ENCODE measurements around the gene POLDIP2.

The POLDIP2 gene

DNA sequence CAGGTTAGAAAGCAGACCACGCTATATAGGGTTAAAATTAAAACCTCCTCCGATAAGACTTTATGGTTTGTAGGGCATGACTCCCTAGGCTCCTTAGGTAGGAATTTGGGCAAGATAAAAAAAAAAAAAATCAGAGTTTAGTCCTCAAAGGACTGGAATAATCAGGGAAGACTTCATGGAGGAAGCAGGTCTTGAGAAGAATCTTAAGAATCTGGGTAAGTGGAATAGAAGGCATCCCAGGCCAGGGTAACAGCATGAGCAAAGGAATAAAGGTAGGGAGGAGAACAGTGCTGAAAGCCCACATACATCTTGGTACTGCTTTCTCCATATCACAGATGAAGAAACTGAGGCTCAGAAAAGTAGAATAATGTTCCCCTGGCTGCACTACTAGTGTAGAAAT lies 33.2 kb upstream of the POLDIP2 start:
- DNase-seq (ENCODE audit: low read depth in 1 of 2, low spot score in 1 of 2) = no peak

DNA sequence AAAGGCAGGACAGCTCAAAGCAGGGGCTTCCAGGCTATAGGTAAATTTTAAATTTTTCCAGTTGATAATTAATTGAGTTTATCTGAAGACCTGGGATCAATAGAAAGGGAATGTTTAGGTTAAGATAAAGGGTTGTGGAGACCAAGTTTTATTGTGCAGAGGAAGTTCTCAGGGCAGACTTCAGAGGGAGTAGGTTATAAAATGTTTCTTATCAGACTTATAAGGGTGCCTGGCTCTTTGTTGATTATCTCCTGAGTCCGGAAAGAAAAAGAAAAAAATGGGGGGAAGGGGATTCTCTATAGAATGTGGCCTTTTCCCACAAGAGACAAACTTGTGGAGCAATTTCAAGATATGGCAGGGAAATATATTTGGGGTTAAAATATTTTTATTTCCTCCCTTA lies 32.8 kb upstream of the POLDIP2 start:
- no peak for DNase-seq (ENCODE audit: low read depth in 1 of 2, low spot score in 1 of 2)

DNA sequence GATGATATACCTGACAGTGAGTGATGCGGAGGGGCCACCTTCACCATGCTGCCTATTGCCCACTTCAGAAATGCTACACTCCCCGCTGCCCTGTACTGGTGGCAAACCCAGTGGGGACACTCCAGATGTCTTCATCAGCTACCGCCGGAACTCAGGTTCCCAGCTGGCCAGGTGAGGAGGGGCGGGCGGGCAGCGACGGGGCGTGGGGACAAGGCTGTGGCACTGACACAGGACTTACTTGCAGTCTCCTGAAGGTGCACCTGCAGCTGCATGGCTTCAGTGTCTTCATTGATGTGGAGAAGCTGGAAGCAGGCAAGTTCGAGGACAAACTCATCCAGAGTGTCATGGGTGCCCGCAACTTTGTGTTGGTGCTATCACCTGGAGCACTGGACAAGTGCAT lies 30.8 kb upstream of the POLDIP2 start:
- no peak for DNase-seq (ENCODE audit: low read depth in 1 of 2, low spot score in 1 of 2)

GRCh38 chr17:28386391-28386790 lies 29.1 kb upstream of the POLDIP2 start:
- no peak for DNase-seq (ENCODE audit: low read depth in 1 of 2, low spot score in 1 of 2)

GRCh38 chr17:28385406-28385805 lies 28.1 kb upstream of the POLDIP2 start:
- no peak for DNase-seq (ENCODE audit: low read depth in 1 of 2, low spot score in 1 of 2)

GRCh38 chr17:28385037-28385400 lies 27.7 kb upstream of the POLDIP2 start:
- no peak for DNase-seq (ENCODE audit: low read depth in 1 of 2, low spot score in 1 of 2)

- peak in 1 of 2 donors; percentile 44 for DNase-seq (ENCODE audit: low read depth in 1 of 2, low spot score in 1 of 2)
Measured at GRCh38 chr17:28384281-28385036, 27.1 kb upstream of the POLDIP2 start.

DNA sequence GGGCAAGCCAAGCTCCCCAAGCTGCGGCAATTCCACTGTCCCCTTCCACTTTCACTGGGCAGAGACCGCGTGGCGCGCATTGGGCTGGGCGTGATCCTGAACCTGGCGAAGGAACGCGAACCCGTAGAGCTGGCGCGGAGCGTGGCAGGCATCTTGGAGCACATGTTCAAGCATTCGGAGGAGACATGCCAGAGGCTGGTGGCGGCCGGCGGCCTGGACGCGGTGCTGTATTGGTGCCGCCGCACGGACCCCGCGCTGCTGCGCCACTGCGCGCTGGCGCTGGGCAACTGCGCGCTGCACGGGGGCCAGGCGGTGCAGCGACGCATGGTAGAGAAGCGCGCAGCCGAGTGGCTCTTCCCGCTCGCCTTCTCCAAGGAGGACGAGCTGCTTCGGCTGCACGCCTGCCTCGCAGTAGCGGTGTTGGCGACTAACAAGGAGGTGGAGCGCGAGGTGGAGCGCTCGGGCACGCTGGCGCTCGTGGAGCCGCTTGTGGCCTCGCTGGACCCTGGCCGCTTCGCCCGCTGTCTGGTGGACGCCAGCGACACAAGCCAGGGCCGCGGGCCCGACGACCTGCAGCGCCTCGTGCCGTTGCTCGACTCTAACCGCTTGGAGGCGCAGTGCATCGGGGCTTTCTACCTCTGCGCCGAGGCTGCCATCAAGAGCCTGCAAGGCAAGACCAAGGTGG lies 24.0 kb upstream of the POLDIP2 start:
- no peak for DNase-seq (ENCODE audit: low read depth in 1 of 2, low spot score in 1 of 2)

- no peak for DNase-seq (ENCODE audit: low read depth in 1 of 2, low spot score in 1 of 2)
Measured at GRCh38 chr17:28379814-28380801, 22.8 kb upstream of the POLDIP2 start.

GRCh38 chr17:28372945-28373274 lies 15.6 kb upstream of the POLDIP2 start:
- no peak for DNase-seq (ENCODE audit: low read depth in 1 of 2, low spot score in 1 of 2)

GRCh38 chr17:28372203-28372944 lies 15.0 kb upstream of the POLDIP2 start:
- DNase-seq (ENCODE audit: low read depth in 1 of 2, low spot score in 1 of 2) = no peak

GRCh38 chr17:28371245-28372202 lies 14.2 kb upstream of the POLDIP2 start, which contains the start of gene SARM1:
Gene SARM1 (plus strand): TSS chr17:28371694. CDS start chr17:28372033, 339 bp downstream.
- peak; percentile 58 to 73 for DNase-seq (ENCODE audit: low read depth in 1 of 2, low spot score in 1 of 2)

DNA sequence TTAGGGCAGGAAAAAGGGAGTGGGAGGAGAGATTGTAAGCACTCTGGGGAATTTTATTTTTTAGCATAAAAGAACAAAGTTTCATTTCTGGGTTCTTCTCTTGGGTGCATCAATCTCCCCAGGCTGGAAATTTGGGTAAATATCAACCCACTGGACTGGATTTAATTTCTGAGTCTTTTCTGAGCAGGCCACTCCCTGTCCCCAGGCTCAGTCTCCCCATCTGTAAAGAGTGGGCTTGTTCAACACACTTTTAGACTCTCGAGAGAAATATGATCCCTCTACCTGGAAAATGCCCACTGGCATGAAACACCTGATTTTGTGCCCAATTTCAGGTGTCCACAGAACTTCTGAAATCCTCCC lies 13.4 kb upstream of the POLDIP2 start:
- no peak for DNase-seq (ENCODE audit: low read depth in 1 of 2, low spot score in 1 of 2)

- DNase-seq (ENCODE audit: low read depth in 1 of 2, low spot score in 1 of 2) = no peak
Measured at GRCh38 chr17:28370035-28370743, 12.9 kb upstream of the POLDIP2 start, which contains the start of gene VTN. Gene VTN (minus strand): TSS chr17:28370307. CDS start chr17:28370203, 104 bp downstream.

DNA sequence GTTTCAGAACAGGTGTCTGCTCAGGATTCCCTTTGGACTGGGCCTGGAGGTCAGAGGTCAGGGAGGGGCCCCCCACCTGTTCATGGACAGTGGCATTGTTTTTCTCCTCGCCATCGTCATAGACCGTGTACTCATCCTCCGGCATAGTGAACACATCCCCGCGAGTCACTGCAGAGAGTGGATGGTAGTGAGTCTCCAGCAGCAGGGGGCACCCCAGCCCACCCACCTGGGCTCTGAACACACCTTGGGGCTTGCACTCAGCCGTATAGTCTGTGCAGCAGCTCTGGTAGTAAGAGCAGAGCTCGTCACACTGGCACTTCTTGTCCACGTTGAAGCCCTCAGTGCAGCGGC lies 12.3 kb upstream of the POLDIP2 start:
- no peak for DNase-seq (ENCODE audit: low read depth in 1 of 2, low spot score in 1 of 2)

- DNase-seq (ENCODE audit: low read depth in 1 of 2, low spot score in 1 of 2) = no peak
Measured at GRCh38 chr17:28368915-28369683, 11.8 kb upstream of the POLDIP2 start.

- DNase-seq (ENCODE audit: low read depth in 1 of 2, low spot score in 1 of 2) = no peak
Measured at GRCh38 chr17:28368306-28368831, 11.0 kb upstream of the POLDIP2 start.

DNA sequence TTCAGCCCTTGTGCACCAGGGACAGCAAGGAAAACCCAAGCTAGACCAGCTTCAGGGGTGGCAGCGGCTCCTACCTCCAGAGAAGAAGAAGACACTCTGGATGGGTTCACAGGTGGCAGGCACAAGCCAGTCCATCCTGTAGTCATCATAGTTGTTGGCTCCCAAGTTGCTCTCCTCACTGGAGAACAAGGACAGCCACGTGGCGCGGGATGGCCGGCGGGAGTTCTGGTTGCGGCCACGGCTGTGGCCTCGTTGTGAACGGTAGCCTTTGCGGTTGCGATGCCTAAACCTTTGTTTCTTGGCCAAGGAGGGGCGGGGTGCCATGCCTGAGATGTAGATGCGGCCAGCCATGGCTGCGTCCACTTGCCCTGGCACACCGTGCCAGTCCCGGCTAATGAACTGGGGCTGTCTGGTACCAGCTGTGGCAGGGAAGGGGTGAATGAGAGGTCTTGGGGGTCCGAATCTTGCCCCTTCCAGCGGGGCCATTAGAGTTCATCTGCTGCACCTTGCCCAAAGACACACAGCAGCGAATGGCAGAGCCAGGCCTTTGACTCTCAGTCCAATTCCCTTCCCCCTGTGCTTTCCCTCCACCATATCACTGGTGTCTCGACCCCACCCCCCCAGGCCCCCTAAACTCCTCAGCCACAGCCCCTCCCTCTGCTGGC lies 10.4 kb upstream of the POLDIP2 start:
- DNase-seq (ENCODE audit: low read depth in 1 of 2, low spot score in 1 of 2) = no peak
